Stimulated activated CD4-positive, alpha-beta T cell treated with anti-CD3 and anti-CD28 coated beads, Interleukin-12 subunit alpha, Interleukin-12 subunit beta, amount 100 ng/mL, for 48 hours (primary cell): ENCODE results near the gene SLC6A19.

Source experiments
- DNase-seq, 3 donors: peaks; one replicate each; pipeline ENCODE4 v3.0.0-alpha.2; 2020; ENCODE audit warnings: low read depth in 2 of 3, low spot score in 1 of 3

SLC6A19 gene

GRCh38 chr5:1193591-1193985 lies 7.8 kb upstream of the SLC6A19 start:
- DNase-seq, result no peak

GRCh38 chr5:1194378-1194777 lies 7.0 kb upstream of the SLC6A19 start:
- DNase-seq, result no peak

GRCh38 chr5:1195439-1195838 lies 6.0 kb upstream of the SLC6A19 start:
- DNase-seq, result no peak

GRCh38 chr5:1195916-1196315 lies 5.5 kb upstream of the SLC6A19 start:
- DNase-seq, result no peak

- DNase-seq, result no peak
These were observed 4.8 kb upstream of the SLC6A19 start for GRCh38 chr5:1196562-1196961.

- no peak for DNase-seq
These were observed 3.3 kb upstream of the SLC6A19 start for GRCh38 chr5:1197876-1198666.

GRCh38 chr5:1199340-1199648 lies 2.1 kb upstream of the SLC6A19 start:
- no peak for DNase-seq

- no peak for DNase-seq
These were observed 1.5 kb upstream of the SLC6A19 start for GRCh38 chr5:1199649-1200494.

- DNase-seq, result no peak
These were observed 684 bp upstream of the SLC6A19 start for GRCh38 chr5:1200495-1201326.

- no peak for DNase-seq
These were observed 817 bp downstream of the SLC6A19 start for GRCh38 chr5:1202026-1202797.

- no peak for DNase-seq
These were observed 1.4 kb downstream of the SLC6A19 start for GRCh38 chr5:1202798-1203185.

- DNase-seq, result no peak
These were observed 2.0 kb downstream of the SLC6A19 start for GRCh38 chr5:1203311-1203967.

GRCh38 chr5:1203968-1204692 lies 2.7 kb downstream of the SLC6A19 start:
- no peak for DNase-seq

GRCh38 chr5:1204693-1205242 lies 3.4 kb downstream of the SLC6A19 start:
- DNase-seq, result no peak

- no peak for DNase-seq
These were observed 4.1 kb downstream of the SLC6A19 start for GRCh38 chr5:1205255-1206180.

GRCh38 chr5:1206521-1207412 lies 5.4 kb downstream of the SLC6A19 start:
- no peak for DNase-seq

- no peak for DNase-seq
These were observed 6.2 kb downstream of the SLC6A19 start for GRCh38 chr5:1207555-1207954.
